G401 (cell line): ENCODE data around the gene ATP13A4. TPM values are rescaled to one million over a fixed set of nuclear protein-coding genes. Genes with fewer than 3 reads are reported as not detected.

Source experiments
- DNase-seq: peaks from one replicate; pipeline ENCODE4 v3.0.0-alpha.2; 2015; ENCODE audit warnings: low spot score
- in situ Hi-C: cut with HindIII; loops from 2 replicates; pipeline ENCODE4 v1.10.0; 2016; ENCODE audit warnings: low sequenced_read_pairs, mixed read lengths
- total RNA-seq: library from RNA; depleted of rRNA; stranded (reverse); fragments of >200 nt; shearing (Covaris generic); gene quantifications from 2 replicates; pipeline ENCODE4 v1.2.3, GENCODE V29; 2014

The ATP13A4 gene
- total RNA-seq, 1 experiment from 2014 or later, result not detected

DNA sequence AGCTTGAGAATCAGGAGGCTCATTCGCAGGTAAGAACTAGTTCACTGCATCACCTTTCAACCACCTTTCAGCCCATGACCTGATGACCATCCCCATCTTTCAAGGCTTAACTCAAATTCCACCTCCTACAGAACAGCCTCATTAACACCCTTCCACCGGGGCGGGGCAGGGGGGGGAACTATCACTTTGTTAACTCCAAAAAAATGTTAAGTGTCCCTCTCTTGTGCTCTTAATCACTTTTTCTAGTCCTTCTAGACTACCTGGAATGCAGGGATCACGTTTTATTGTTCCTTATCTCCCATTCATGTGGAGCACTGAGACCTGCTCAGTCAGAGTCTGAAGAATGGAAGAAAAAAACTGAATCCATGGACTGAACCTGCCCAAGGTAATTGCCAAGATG is 51.8 kb downstream of the ATP13A4 start:
- in situ Hi-C loops, result no loop called here
- no peak for DNase-seq

DNA sequence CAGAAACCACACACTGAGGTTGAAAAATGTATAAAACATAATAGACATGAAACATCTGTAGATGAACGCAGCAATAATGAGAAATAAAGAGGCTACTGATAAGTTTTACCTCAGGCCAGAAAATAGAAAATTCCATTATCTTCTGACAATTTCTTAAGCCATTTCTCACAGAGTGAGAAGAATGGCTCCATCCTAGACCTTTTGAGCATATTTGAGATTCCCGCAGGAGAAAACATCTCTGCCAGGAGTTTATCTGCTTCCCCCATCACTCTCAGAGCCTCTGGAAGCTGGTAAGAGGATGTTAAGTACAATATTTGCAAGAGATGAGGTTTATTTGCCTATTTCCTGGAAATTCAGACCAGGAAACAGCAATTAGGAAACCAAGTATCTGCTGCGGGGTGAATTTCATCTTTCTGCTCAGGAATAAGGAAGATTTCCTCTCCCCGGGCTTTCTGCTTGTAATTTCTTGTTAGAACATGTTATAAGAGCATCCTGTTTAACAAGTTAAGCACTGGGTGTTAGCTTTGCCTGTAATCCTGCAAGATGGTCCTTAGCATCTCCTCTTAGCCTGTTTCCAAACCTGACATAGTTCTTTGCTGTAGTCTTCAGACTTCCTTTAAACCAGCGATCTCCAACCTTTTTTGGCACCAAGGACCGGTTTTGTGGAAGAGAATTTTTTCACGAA is 54.8 kb downstream of the ATP13A4 start:
- in situ Hi-C loops, result no loop called here
- DNase-seq, result no peak

DNA sequence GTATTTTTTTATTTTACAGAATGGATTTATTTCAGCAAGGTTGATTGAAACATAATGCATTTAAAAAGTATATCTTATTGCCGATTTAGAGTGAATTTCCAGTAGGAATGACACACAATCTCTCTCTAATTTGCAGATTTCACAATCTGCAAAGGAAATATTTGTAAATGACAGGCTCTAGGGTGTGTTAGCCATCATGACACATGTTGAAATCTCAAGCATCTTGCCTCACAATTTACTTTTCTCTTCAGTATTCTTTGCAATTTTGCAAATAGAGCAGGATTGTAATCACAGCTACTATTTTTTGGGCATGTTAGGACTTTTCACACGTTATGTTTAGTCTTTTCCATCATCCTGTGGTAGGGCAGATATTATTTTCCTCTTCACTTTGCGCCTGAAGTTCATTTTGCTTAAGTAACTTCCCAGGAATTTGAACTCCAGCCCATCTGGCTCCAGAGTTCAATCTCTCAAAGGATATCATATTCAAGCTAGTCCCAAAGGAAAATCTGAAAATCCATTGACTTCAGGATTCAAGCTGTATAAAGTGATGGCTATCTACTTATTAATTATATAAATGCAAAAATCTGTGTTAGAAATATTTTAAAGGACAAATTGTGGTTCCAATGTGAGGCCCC is 55.4 kb downstream of the ATP13A4 start:
- no peak for DNase-seq
- in situ Hi-C loops, result no loop called here

DNA sequence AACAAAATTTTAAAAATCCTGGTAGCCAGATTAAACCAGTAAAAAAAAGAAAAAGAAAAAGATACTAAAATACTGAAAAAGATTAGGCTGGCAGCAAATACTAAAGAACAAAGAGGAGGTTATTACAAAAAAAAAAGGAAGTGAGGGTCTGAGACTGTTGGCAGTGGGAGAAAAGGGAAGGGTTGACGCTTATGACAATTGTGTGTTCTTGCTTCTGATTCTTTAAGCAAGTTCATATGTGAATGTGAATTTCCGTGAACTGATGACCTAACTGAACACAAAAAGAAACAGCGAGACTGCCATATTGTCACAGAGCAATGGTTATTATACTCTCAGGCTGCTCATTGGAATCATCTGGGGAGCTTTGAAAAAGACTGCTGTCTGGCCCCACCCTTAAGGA is 56.5 kb downstream of the ATP13A4 start:
- in situ Hi-C loops, result no loop called here
- DNase-seq, result no peak

DNA sequence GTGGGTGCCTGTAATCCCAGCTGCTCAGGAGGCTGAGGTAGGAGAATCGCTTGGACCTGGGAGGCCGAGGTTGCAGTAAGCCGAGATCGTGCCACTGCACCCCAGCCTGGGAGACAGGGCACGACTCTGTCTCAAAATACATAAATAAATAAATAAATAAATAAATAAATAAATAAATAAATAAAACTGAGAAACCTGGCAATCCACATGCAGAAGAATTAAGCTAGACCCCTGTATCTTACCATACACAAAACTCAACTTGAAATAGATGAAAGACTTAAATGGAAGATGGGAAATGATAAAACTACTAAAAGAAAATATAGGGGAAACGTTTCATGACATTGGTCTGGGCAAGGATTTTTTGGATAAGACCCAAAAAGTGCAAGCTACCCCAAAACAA is 58.0 kb downstream of the ATP13A4 start:
- in situ Hi-C loops, result no loop called here
- no peak for DNase-seq

DNA sequence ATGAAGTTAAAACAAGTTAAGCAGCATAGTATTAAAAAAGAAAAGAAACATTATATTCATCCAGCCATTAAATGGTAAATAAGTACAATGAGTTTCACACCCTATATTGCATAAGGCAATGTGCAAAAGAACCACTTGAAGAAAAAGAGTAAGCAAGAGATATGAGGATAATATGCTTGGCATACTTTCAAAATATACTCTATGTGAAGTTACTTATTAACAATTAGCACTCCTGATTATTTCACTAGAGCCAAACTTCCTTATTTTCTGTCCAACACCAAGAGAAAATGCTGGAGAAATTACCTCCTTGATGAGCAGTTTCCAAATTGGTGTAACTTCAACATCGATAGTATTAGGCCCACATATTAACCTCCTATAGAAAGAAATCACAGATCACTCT is 63.7 kb downstream of the ATP13A4 start:
- no peak for DNase-seq
- in situ Hi-C loops, result no loop called here

DNA sequence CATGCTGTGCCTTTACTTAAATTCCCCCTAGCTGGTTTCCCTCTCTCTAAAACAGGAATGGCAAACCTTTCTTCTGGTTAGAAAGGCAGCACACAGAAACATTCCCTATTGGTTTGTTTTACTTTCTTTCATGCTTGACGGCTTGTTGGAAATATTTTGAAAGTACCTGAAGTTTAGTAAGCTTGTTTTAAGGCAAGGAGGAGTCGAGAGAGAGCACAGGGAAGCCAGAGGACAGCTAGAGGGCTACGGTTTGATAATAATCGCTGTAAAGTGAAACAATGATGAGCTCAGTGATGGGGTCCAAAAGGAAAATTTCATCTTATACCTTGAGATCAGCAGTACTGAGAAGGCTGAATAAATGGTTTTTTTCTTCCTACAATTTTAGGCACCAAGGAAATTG is 64.1 kb downstream of the ATP13A4 start:
- in situ Hi-C loops, result no loop called here
- DNase-seq, result no peak

DNA sequence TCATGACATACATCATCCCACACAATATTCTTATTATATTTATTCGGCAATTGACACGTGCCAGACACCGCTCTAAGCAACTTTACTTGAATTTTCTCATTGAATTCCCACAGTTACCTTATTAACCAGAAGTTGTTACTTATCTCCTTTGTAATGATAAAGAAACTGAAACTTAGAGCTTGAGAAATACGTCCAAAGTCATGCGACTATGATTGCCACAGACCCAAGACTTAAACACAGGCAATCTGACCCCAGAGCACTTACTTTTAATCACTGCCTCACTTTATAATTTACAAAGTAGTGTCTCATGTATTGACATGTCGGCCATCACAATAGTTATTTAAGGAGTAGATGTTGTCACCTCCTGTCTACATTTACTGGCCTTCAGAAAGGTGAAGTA is 64.7 kb downstream of the ATP13A4 start:
- in situ Hi-C loops, result no loop called here
- DNase-seq, result no peak

DNA sequence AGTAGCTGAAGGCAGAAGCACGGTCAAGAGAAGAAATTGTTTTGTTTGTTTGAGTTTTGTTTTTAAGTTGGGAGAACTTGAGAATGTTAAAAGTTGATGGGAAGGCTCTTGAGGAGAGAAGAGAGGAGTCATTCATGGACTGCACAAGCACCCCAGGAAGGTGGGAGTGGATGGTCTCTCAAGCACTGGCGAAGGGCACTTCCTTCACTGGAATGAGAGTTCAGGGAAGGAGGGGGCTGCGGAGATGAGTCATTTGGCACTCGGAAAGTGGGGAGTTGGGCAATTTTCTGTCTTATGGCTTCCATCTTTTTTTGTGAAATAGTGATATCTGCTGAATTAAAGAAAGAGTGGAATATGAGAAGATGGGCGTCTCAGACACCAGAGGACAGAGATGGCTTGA is 66.0 kb downstream of the ATP13A4 start:
- in situ Hi-C loops, result no loop called here
- no peak for DNase-seq

DNA sequence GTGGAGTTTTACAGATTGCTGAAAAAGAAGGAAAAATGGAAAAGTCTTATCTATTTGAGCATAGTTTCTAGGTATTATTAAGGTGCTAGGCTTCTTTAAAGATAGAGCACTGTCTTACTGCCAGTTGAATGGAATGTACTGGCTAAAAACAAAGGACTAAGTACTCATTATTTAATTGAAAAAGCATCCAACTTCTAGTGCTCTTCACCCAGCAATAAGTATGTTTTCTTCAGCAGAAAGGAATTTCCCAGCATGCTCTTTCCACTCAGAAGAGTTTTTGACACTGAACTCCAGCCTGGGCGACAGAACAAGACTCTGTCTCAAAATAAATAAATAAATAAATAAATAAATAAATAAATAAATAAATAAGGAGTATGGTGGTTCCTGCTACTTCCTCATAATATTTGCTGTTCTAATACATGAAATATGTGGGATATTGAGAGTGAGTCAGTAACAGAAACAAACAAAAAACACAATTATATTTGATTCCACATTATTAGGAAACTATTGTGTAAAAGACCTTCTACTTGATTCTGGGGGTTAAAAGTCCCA is 70.6 kb downstream of the ATP13A4 start:
- DNase-seq, result no peak
- in situ Hi-C loops, result no loop called here

DNA sequence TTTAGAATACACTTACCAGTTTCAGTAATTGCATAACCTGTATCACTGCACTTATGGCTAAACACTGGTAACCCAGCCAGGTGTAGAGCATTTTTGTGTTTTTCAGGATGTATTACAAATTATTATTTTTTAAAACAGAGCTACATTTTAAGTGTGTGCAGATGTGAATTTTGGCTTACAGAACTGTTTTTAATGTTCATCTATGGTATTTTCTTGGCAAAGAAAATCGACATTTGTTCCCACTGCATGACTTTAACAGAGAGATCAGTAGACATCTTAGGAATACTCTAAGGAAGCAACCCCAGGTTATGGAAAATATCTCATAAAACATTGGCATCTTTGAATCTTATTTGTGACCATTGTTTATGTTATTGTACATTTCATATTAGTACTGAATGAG is 73.3 kb downstream of the ATP13A4 start:
- in situ Hi-C loops, result no loop called here
- DNase-seq, result no peak

DNA sequence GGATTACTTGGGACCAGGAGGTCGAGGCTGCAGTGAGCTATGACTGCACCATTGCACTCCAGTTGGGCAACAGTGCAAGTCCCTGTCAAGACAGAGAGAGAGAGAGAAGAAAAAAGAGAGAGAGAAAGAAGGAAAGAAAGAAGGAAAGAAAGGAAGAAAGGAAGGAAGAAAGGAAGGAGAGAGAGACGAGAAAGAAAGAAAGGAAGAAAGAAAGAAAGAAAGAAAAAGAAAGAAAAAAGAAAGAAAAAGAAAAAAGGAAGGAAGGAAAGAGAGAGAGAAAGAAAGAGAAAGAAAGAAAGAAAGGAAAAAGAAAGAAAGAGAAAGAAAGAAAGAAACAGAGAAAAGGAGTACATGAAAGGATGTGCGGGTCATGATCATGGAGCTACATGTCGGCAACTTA is 80.2 kb downstream of the ATP13A4 start:
- no peak for DNase-seq
- in situ Hi-C loops, result no loop called here

DNA sequence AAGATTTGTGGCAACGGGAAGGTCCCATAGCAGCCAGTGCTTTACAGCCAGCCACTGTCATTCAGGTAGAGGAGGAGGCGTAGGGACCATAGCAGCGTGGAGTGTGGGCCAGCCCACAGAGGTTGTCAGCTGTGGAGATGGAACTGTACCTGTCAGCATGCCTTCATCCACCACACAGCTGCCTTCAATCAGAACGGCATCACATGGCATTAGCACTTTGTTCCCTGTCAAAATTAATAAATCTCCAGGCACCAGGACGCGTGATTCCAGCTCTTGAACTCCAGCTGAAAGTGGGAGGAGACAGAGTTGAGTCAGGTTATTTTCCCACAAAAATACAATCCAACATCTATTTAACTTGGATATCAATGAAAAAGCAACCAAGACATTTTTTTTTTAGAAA is 84.0 kb downstream of the ATP13A4 start:
- in situ Hi-C loops, result no loop called here
- no peak for DNase-seq

DNA sequence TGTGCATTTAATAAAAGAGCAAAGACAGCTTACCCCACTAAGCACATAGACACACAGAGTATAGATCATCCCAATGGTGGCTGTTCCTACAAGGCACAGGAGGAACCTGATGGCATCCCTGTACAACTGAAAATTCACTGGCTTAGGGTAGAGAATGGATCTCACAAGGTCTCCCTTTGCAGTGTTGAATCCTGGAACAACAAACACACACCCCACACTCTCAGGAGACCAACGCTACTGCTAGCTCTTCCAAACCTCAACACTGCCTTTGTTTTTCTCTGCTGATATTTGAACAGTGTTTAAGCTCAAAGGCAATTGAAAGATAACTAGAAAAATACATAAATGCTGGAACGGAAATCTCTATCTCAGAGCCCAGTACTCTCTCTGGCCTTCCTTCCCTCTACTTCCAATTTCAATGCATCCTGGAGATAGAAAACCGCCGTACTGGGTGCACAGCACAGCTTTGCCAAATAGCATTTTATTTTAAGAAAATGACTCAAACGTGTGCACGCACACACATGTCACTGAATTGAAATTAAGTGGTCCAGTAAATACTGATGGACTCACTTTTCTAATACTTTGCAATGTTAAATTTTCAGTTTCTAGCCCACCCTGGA is 88.6 kb downstream of the ATP13A4 start:
- in situ Hi-C loops, result no loop called here
- DNase-seq, result no peak

DNA sequence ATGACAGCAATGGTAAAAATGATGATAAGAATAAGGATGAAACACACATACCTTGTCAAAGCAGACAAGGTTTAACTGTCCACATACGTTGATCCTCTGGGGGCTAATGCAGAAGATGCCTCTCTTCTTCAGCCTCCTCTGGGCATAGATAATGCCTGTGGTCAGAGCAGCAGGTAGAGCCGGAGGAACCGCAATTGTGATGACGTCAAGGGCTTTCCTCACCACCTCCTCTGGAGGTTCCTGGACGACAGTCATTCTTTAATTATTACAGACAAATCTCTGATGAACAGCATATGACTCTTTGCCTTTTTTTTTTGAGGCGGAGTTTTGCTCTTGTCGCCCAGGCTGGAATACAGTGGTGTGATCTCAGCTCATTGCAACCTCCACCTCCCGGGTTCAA is 89.8 kb downstream of the ATP13A4 start:
- in situ Hi-C loops, result no loop called here
- no peak for DNase-seq

DNA sequence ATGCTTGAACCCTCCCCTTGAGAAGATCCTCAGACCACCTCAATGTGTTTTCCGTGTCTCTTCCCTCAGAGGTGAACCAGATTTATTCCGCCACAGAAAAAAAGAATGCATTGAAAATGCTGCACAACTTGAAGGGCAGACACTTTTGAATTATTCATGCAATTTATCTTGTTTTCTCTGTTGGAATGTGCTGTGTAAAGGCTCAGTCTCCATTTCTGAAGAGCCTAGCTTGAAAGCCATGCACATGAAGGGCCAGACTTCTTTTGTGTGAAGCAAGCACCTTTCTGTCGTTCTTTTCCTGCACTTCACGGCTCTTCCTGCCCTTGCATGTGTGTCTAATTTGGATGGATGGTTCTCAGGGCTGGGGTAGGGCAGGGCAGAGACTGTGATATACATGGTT is 97.2 kb downstream of the ATP13A4 start:
- no peak for DNase-seq
- in situ Hi-C loops, result no loop called here

DNA sequence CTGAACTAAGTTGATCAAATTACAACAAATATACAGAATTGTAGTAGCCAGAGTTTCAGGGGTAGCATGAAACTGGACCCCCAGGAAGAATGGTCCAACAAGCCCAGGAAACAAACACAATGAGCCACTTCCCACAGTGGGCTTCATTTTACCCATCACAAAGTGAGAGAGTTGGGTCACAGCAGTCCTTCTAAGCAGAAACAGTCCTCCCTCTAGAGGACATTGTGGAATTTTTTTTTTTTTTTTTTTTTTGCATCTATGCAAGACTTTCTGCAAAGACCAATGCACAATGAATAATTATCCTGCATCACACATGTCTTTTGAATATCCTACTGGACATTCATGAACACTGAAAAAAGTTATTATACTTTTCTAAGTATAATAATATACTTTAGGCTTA is 102.4 kb downstream of the ATP13A4 start:
- DNase-seq, result no peak
- in situ Hi-C loops, result no loop called here

DNA sequence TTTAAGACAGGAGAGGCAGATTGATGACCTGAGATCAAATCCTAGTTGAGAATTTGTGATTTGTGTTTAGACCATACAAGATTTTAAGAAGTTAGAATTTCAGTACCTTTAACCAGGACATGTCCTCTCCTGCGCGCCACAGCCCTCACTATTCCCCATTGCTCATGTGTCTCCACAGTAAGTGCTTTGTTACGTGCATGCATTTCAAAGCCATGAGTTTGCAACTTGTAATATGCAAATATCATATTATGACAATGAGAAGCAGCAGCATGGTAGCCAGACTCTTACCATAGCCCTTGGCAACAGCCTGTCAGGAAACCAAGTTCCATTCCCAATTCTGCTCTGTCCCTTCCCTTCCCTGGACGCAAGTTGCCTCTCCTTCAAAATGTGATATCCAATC is 102.8 kb downstream of the ATP13A4 start:
- DNase-seq, result no peak

DNA sequence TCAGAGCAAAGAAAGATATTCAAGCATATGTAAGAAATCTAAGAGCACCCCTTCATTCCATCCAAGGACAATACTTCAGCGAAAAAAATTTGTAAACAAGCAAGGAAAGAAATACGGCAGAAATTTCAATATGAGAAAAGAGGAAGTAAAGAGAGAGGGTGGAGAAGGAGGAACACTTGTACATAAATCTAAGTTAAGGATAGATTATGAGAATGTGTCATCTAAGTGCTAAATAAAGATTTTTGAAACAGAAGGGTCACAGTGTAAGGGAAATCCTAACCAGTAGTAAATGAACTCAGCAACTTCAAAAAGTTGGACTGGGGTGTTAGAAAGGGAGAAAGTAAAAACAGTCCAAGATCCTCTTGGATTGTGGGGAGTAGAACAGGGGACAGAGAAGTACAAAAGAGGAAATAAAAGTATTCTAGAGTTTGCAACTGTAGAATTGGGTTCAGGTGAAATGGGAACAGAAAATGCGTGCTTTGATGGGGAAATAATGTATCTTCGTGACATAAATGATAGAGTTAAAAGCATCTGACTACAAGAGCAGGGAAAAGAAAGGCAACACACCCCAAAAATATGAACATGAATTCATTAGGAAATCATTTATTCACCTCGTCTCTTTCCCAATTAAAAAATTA is 107.6 kb downstream of the ATP13A4 start:
- in situ Hi-C loops, result no loop called here
- DNase-seq, result no peak

More for the DNA sequence above, 102.8 kb downstream of the ATP13A4 start:
- in situ Hi-C loops, result no loop called here

DNA sequence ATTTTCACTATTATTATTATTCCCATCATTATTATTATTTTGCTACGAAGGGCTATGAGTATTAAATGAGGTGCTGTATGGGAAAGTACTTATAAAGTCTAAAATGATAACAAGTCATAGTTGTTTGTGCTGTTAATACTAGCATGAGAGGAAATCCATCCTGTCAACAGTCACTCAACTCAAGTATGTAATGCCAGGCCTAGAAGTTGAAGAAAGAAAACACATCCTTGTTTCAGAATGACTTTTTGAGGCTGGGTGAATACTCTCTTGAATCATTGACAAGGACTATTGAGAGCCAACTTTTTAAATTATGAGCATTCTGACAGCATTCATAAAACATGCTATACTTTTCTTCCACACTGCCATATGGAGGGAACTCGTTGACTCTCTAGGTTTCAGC is 115.3 kb downstream of the ATP13A4 start:
- in situ Hi-C loops, result no loop called here
- DNase-seq, result no peak
